ENCODE data around the gene UBA1. TPM values are rescaled to one million over a fixed set of nuclear protein-coding genes. Genes with fewer than 3 reads are reported as not detected.

The UBA1 gene
- total and polyA plus RNA-seq, 11 donors = 86.9 to 171 (median 130) TPM

DNA sequence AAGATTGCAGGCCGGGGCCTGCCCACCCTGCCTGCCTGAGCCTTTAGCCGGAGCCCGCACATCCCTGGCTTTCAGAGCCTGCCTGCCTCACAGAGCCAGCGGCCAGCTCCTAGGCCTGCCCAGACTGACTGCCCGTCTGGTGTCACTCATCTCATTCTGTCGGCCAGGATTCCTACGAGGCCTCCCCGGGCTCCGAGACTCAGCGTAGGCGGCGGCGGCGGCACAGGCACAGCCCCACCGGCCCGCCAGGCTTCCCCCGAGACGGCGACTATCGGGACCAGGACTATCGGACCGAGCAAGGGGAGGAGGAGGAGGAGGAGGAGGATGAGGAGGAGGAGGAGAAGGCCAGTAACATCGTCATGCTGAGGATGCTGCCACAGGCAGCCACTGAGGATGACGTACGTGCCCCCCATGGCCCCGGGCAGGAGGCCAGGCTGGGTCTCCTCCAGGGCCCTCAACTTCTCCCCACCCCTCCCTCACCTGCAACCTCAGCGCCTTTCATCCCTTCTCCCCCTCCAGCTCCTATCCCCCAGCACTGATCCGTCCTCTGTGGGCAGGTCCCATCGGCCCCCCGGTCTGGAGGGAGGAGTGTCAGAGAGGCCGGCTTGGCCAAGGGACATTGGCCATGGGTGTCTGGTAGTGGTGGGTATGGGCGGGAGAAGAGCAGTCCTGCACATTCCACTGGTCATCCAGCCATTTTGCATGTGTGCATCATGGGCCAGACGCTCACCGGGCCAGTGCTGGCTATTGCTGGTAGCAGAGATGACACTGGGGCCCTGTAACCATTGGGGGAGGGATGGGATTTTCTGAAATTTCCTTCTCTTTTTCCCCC lies 22.6 kb upstream of the UBA1 start:
- ATAC-seq = no peak
- Histone ChIP-seq H3K27me3 (peaks cover 0 to 10% (median 0%) of the 10 kb centered on the region in 9 donors), H3K9me3 (no peaks in the 10 kb centered on the region), H3K4me3 (no peak overlapping the region), H3K27ac (no peak overlapping the region), H3K36me3 (peaks cover 0 to 58% (median 48%) of the 10 kb centered on the region in 9 donors), H3K4me1 (peaks cover 0 to 12% (median 0%) of the 10 kb centered on the region in 12 donors)
- 86 to 90% (median 88%) methylated on average over 31 to 34 of the region's 34 CpGs for WGBS, 4 donors
- no peak for DNase-seq
- no peak for TF ChIP-seq POLR2A (IDR thresholded peaks at IDR 0.05)
- TF ChIP-seq, protein P1, sequence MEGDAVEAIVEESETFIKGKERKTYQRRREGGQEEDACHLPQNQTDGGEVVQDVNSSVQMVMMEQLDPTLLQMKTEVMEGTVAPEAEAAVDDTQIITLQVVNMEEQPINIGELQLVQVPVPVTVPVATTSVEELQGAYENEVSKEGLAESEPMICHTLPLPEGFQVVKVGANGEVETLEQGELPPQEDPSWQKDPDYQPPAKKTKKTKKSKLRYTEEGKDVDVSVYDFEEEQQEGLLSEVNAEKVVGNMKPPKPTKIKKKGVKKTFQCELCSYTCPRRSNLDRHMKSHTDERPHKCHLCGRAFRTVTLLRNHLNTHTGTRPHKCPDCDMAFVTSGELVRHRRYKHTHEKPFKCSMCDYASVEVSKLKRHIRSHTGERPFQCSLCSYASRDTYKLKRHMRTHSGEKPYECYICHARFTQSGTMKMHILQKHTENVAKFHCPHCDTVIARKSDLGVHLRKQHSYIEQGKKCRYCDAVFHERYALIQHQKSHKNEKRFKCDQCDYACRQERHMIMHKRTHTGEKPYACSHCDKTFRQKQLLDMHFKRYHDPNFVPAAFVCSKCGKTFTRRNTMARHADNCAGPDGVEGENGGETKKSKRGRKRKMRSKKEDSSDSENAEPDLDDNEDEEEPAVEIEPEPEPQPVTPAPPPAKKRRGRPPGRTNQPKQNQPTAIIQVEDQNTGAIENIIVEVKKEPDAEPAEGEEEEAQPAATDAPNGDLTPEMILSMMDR (IDR thresholded peaks at IDR 0.05) = no peak
- intact Hi-C loops (cut with DNase I) = no loop called here

DNA sequence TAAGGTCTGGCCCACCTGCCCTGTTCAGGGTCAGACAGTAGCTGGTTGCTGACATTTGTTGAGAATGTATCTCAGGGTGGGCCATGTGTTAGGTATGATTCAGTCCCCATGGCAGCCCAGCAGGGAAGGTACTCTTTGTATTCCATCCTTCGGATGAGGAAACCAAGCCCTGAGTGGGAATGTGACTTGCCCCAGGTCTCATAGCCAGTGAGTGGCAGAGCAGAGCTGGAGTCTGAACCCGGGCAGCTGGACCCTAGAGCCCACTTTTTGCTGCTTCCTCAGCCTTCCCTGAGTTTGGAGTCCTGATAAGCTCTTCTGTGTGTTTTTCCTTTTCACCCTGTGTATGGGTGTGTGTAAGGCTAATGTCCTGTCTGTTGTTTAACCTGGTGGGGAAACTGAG lies 21.6 kb upstream of the UBA1 start:
- peaks cover 0 to 11% (median 0%) of the 10 kb centered on the region in 9 donors for H3K27me3 ChIP-seq
- ATAC-seq = no peak
- intact Hi-C loops (cut with DNase I) = no loop called here

DNA sequence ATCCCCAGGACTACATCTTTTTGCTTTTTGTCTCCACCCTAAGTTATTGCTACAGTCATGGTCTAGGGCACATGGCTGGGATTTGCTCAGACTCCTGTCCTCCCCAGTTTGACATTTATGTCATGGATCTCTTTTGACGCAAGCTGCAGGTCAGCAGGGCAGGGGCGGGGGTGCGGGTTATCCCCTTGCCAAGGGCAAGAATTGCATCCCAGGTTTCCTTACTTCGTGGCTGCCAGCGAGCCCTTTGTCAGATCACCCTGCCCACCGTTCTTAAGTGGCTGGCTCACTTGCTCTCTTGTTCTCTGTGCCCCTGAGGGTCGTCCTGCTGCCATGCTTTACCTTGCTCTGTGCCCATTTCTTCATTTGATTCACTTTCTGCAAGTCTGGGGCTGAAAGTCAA lies 21.1 kb upstream of the UBA1 start:
- Histone ChIP-seq H3K9me3 (no peaks in the 10 kb centered on the region), H3K27me3 (peaks cover 0 to 15% (median 0%) of the 10 kb centered on the region in 9 donors), H3K36me3 (peaks cover 0 to 71% (median 62%) of the 10 kb centered on the region in 9 donors), H3K4me1 (peaks cover 0 to 12% (median 0%) of the 10 kb centered on the region in 12 donors), H3K4me3 (no peak overlapping the region), H3K27ac (no peak overlapping the region)
- DNase-seq (no peak), ATAC-seq (no peak)
- no peak for TF ChIP-seq POLR2A (IDR thresholded peaks at IDR 0.05)
- TF ChIP-seq, protein P1 (IDR thresholded peaks at IDR 0.05) = no peak
- whole genome bisulfite sequencing, 4 donors = 83 to 91% (median 85%) methylated on average over 7 of the region's 7 CpGs
- intact Hi-C loops (cut with DNase I) = no loop called here

More for the DNA sequence above, 21.6 kb upstream of the UBA1 start:
- no peaks in the 10 kb centered on the region for H3K9me3 ChIP-seq
- TF ChIP-seq, protein P1 (IDR thresholded peaks at IDR 0.05) = no peak
- TF ChIP-seq POLR2A (IDR thresholded peaks at IDR 0.05) = no peak
- H3K4me3 ChIP-seq = no peak overlapping the region
- WGBS, 4 donors = 76 to 96% (median 93%) methylated on average over 2 of the region's 2 CpGs
- no peak for DNase-seq
- peaks cover 0 to 12% (median 0%) of the 10 kb centered on the region in 12 donors for H3K4me1 ChIP-seq
- peaks cover 0 to 65% (median 56%) of the 10 kb centered on the region in 9 donors for H3K36me3 ChIP-seq
- no peak overlapping the region for H3K27ac ChIP-seq

DNA sequence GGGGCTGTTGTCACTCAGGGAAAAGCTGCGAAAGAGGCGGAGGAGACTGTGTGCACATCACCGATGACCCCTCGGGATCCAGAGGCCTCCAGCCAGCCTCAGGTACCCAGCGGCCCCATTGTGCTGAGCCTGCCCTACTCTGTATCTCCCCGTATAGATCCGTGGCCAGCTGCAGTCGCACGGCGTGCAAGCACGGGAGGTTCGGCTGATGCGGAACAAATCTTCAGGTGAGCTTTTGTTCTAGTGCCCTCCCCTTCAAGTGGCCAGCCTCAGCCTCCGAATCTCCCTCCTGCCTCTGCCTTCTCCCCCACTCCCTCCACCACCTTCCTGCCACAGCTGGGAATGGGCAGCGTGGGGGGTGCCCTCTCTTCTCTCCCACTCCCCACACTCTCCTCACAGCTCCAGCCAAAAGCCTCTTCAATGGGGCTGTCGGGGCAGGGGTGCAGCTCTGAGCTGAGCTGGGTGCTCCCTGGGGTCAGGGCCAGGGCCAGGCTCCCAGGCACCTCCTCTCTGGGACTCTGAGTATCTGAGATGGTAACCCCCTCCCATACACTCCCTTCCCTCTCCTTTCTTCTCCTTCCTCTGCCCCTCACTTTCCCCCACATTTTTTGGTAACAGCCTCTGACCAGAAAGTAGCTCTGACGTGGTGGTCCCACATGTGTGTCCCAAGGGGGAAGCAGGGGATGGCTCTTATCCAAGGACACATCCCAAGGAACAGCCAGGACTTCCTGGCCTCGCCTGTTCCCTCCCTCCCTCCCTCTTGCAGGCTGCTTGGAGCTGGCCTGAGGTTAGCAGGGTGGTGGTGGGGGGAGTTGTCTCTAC lies 20.4 kb upstream of the UBA1 start:
- intact Hi-C loops (cut with DNase I) = no loop called here
- Histone ChIP-seq H3K4me3 (no peak overlapping the region), H3K27me3 (peaks cover 0 to 15% (median 0%) of the 10 kb centered on the region in 9 donors), H3K36me3 (peaks cover 0 to 76% (median 68%) of the 10 kb centered on the region in 9 donors), H3K9me3 (no peaks in the 10 kb centered on the region), H3K4me1 (peaks cover 0 to 12% (median 0%) of the 10 kb centered on the region in 12 donors), H3K27ac (no peak overlapping the region)
- peak in 1 of 5 donors; percentile 24 for DNase-seq
- 76 to 89% (median 81%) methylated on average over 18 of the region's 18 CpGs for WGBS, 4 donors
- TF ChIP-seq, protein P1 (IDR thresholded peaks at IDR 0.05) = no peak
- TF ChIP-seq POLR2A (IDR thresholded peaks at IDR 0.05) = no peak
- ATAC-seq = no peak

Measured in heart left ventricle (tissue), 16 donors.